K562 (cell line): ENCODE measurements around the gene PTH2. TPM values are rescaled to one million over a fixed set of nuclear protein-coding genes. Genes with fewer than 3 reads are reported as not detected.

Experiments used
- ATAC-seq: fragments of 200-7000 bp; cut with Tn5 transposase; 3 replicates; pipeline ENCODE4 v1.9.1; 2020; ENCODE audit warnings: moderate library complexity
- BruUV-seq: library from RNA; stranded (reverse); fragments of 400-500 nt; replicated peaks from 2 replicates; lab custom pipeline; 2021; lab: Mats Ljungman, UMichigan
- CTCF ChIA-PET: fragments of 300-600 bp; formaldehyde crosslinking; extraction: SDS; loops from one replicate; lab custom pipeline; 2021; ENCODE audit warnings: low intra/inter-chr PET ratio; lab: Yijun Ruan, JAX
- POLR2A ChIA-PET: fragments of 300-600, 350-650 bp; sonication (Branson Sonifier 250); formaldehyde crosslinking; extraction: SDS; loops from one replicate; lab custom pipeline; 2021; ENCODE audit warnings: antibody characterized with exemption, inconsistent platforms; lab: Yijun Ruan, JAX
- DNase-seq, 4 experiments: peaks; one replicate each; pipeline versions ENCODE4 v3.0.0 to v3.0.0-alpha.2; 2011 to 2018; ENCODE audit warnings: low spot score in 3 of 4, mixed read lengths in 3 of 4; ENCODE audit errors: extremely low read depth in 1 of 4
- FAIRE-seq: peaks from 2 replicates; lab custom pipeline; 2011; peaks lifted over from hg19 to GRCh38; lab: Jason Lieb, UNC
- H2AFZ ChIP-seq: 2 replicates; pipeline ENCODE4 v1.6.0; 2011; ENCODE audit warnings: low read depth, low read length, control low read depth, inconsistent platforms
- H3K27ac ChIP-seq: fragments of 200-600 bp; 3 replicates; pipeline ENCODE4 v1.8.0; 2011; ENCODE audit warnings: low read depth, mild to moderate bottlenecking, control low read depth, inconsistent platforms, low read length, moderate library complexity, mixed read lengths; ENCODE audit errors: extremely low read depth
- H3K27me3 ChIP-seq, 2 experiments: fragments of 300-600 bp in 1 of 2; 2 replicates in 1 of 2; 3 replicates in 1 of 2; pipeline versions ENCODE4 v1.6.0 to v1.8.0; 2011; ENCODE audit warnings: inconsistent platforms in 2 of 2, low read length in 2 of 2, mild to moderate bottlenecking in 1 of 2, mixed read lengths in 1 of 2, moderate library complexity in 1 of 2; ENCODE audit not compliant: control insufficient read depth in 2 of 2, insufficient read depth in 2 of 2
- H3K36me3 ChIP-seq: fragments of 300-600 bp; 3 replicates; pipeline ENCODE4 v1.8.0; 2011; ENCODE audit warnings: mild to moderate bottlenecking, low read length, inconsistent platforms; ENCODE audit not compliant: control insufficient read depth, insufficient read depth
- H3K4me1 ChIP-seq, 2 experiments: fragments of 200-600 bp in 1 of 2; replicated peaks in 1 of 2; 2 replicates in 1 of 2; 3 replicates in 1 of 2; pipeline versions ENCODE4 v1.5.1 to v1.8.0; 2011; ENCODE audit warnings: inconsistent platforms in 2 of 2, low read length in 2 of 2, mild to moderate bottlenecking in 1 of 2, mixed read lengths in 1 of 2, moderate library complexity in 1 of 2; ENCODE audit not compliant: control insufficient read depth in 2 of 2, insufficient read depth in 2 of 2
- H3K4me2 ChIP-seq: 2 replicates; pipeline ENCODE4 v1.6.1; 2011; ENCODE audit warnings: low read length, control low read depth, inconsistent platforms, mixed read lengths; ENCODE audit not compliant: insufficient read depth
- H3K4me3 ChIP-seq: fragments of 200-600 bp; sonication (generic), shearing (Covaris generic); 2 replicates; pipeline ENCODE4 v1.5.1; 2016; ENCODE audit warnings: control low read depth, inconsistent platforms
- H3K79me2 ChIP-seq: fragments of 200-600 bp; 3 replicates; pipeline ENCODE4 v1.8.0; 2011; ENCODE audit warnings: low read length, inconsistent platforms; ENCODE audit not compliant: control insufficient read depth, insufficient read depth
- H3K9ac ChIP-seq, 2 experiments: 2 replicates each; pipeline versions ENCODE4 v1.6.0 to v1.6.1; 2011; ENCODE audit warnings: low read depth in 2 of 2, low read length in 2 of 2, control low read depth in 1 of 2, inconsistent platforms in 1 of 2, mild to moderate bottlenecking in 1 of 2, mixed read lengths in 1 of 2; ENCODE audit not compliant: insufficient read depth in 1 of 2
- H3K9me1 ChIP-seq: one replicate; pipeline ENCODE4 v1.6.0; 2011; ENCODE audit warnings: inconsistent platforms, mild to moderate bottlenecking, low read length, moderate library complexity; ENCODE audit not compliant: control insufficient read depth, insufficient read depth
- H3K9me3 ChIP-seq: replicated peaks from 2 replicates; pipeline ENCODE4 v1.5.1; 2011; ENCODE audit warnings: low read depth, low read length, inconsistent platforms; ENCODE audit not compliant: control insufficient read depth, insufficient read depth
- H4K20me1 ChIP-seq: replicated peaks from 2 replicates; pipeline ENCODE4 v1.6.1; 2011; ENCODE audit warnings: low read length, inconsistent platforms, mixed read lengths; ENCODE audit not compliant: control insufficient read depth, insufficient read depth
- ARID2 ChIP-seq: fragments of 450-650 bp; IDR thresholded peaks from 2 replicates; pipeline ENCODE4 v1.6.1; 2017; ENCODE audit warnings: antibody characterized with exemption, mild to moderate bottlenecking
- HDAC8 ChIP-seq: fragments of 450-650 bp; IDR thresholded peaks from 2 replicates; pipeline ENCODE4 v1.6.1; 2016; ENCODE audit warnings: mild to moderate bottlenecking, missing genetic modification characterization, moderate library complexity, missing compliant biosample characterization
- HMGN3 ChIP-seq: IDR thresholded peaks from 2 replicates; pipeline ENCODE4 v1.6.1; 2011; ENCODE audit warnings: borderline replicate concordance, low read depth, mild to moderate bottlenecking, mixed read lengths, low read length; ENCODE audit not compliant: insufficient read length; ENCODE audit errors: extremely low read depth
- ILF3 ChIP-seq: fragments of 450-650 bp; IDR thresholded peaks from 2 replicates; pipeline ENCODE4 v1.6.1; 2018; ENCODE audit warnings: antibody characterized with exemption, mild to moderate bottlenecking, moderate library complexity, borderline replicate concordance
- OTX1 ChIP-seq: fragments of 450-650 bp; formaldehyde crosslinking; IDR thresholded peaks from 2 replicates; pipeline ENCODE4 v1.4.0; 2022; ENCODE audit warnings: mild to moderate bottlenecking
- PHB ChIP-seq: fragments of 250-450 bp; sonication (Bioruptor Pico); IDR thresholded peaks from 2 replicates; pipeline ENCODE4 v1.5.0; 2021
- SOX6 ChIP-seq: fragments of 450-650 bp; IDR thresholded peaks from 2 replicates; pipeline ENCODE4 v1.6.1; 2014; ENCODE audit warnings: mild to moderate bottlenecking
- ZC3H4 ChIP-seq: sonication (generic); formaldehyde crosslinking; IDR thresholded peaks from 2 replicates; pipeline ENCODE4 v1.9.0; 2021; ENCODE audit warnings: missing genetic modification reagents, borderline replicate concordance
- ZFPM2 ChIP-seq: fragments of 250-450 bp; sonication (Bioruptor Pico); IDR thresholded peaks from 2 replicates; pipeline ENCODE4 v1.5.1; 2022; ENCODE audit warnings: mild to moderate bottlenecking
- ZNF316 ChIP-seq: fragments of 450-650 bp; IDR thresholded peaks from 2 replicates; pipeline ENCODE4 v1.6.1; 2016
- whole genome bisulfite sequencing: fragments of 100-300 bp; shearing (Covaris generic); methylation state at CpG from one replicate; pipeline ENCODE4 v1.1.6; 2016; ENCODE audit warnings: low coverage, mixed read lengths; ENCODE audit not compliant: insufficient coverage; ENCODE audit errors: missing lambda C conversion rate; 5-methylcytosine and 5-hydroxymethylcytosine counted together
- in situ Hi-C: fragments of 300-500 bp; cut with MboI; formaldehyde crosslinking; loops from 4 replicates; pipeline ENCODE4 v1.15.0; 2018; ENCODE audit warnings: inconsistent platforms, mixed read lengths
- intact Hi-C: fragments of 100-400 bp; cut with micrococcal nuclease; formaldehyde crosslinking; loops from 2 replicates; pipeline ENCODE4 v1.14.2; 2022
- polyA plus RNA-seq, 8 experiments: library from polyadenylated mRNA; depleted of rRNA in 4 of 8; stranded (reverse) in 5 of 8; unstranded in 3 of 8; fragments of >200 nt; fragmentation: Nextera tagmentation in 2 of 8; fragmentation: Illumina TruSeq in 1 of 8; extraction: Ambion mirVana in 2 of 8; extraction: Trizol in 1 of 8; gene quantifications; 2 replicates each; pipeline versions ENCODE4 v1.2.1 to v1.2.3, GENCODE V29; 2011 to 2014; ENCODE audit warnings: inconsistent platforms in 1 of 8, missing spikeins in 1 of 8
- total RNA-seq, 7 experiments: library from RNA; depleted of rRNA in 6 of 7; stranded (reverse); fragments of >200 nt in 6 of 7; fragmentation: Illumina TruSeq in 2 of 7; extraction: Trizol in 2 of 7; gene quantifications; 2 replicates each; pipeline versions ENCODE4 v1.2.1 to v1.2.3, GENCODE V29; 2011 to 2021; ENCODE audit warnings: low replicate concordance in 1 of 7
- TF ChIP-seq, protein P1 (sequence below): fragments of 450-650 bp; IDR thresholded peaks from one replicate; pipeline ENCODE4 v1.6.1; 2018; ENCODE audit warnings: mild to moderate bottlenecking, moderate library complexity; ENCODE audit not compliant: partially characterized antibody
- TF ChIP-seq, protein P2 (sequence below): fragments of 450-650 bp; IDR thresholded peaks from 2 replicates; pipeline ENCODE4 v1.6.1; 2016; ENCODE audit warnings: mild to moderate bottlenecking, moderate library complexity

PTH2 gene
- total and polyA plus RNA-seq, 9 of the 15 experiments (the other 6 are each of a cell fraction or from before 2014, with no cell fraction given) = 1.3 TPM; not detected in 8

DNA sequence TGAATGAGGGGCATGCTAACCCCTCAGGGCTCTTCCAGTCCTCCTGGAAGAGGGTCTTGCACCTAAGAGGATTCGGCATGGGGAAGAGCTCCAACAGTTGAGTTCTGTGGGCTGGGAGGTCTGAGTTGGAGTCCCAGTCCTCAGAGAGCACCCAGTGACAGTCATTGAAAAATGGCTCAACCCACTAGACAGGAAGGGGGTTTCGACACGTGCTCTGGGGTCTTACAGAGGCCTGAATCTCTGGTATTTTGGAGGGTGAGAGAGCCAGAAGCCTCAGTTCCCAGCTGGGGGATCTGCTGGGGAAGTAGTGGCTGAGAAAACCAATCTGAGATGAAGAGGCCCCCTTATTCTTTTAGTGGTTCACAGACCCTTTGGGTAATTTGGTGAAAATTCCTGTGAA, 9.0 kb downstream of the PTH2 start:
- H3K27me3 ChIP-seq = no peaks in the 10 kb centered on the region
- TF ChIP-seq, protein P1, sequence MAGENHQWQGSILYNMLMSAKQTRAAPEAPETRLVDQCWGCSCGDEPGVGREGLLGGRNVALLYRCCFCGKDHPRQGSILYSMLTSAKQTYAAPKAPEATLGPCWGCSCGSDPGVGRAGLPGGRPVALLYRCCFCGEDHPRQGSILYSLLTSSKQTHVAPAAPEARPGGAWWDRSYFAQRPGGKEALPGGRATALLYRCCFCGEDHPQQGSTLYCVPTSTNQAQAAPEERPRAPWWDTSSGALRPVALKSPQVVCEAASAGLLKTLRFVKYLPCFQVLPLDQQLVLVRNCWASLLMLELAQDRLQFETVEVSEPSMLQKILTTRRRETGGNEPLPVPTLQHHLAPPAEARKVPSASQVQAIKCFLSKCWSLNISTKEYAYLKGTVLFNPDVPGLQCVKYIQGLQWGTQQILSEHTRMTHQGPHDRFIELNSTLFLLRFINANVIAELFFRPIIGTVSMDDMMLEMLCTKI = no peak
- TF ChIP-seq HMGN3 (no peak), HDAC8 (tag) (no peak), PHB (CRISPR knock-in tag) (no peak), SOX6 (no peak), ZFPM2 (CRISPR knock-in tag) (no peak), ARID2 (no peak), ZNF316 (no peak), ZC3H4 (no peak), OTX1 (CRISPR knock-in tag) (no peak), ILF3 (no peak)
- TF ChIP-seq, protein P2, sequence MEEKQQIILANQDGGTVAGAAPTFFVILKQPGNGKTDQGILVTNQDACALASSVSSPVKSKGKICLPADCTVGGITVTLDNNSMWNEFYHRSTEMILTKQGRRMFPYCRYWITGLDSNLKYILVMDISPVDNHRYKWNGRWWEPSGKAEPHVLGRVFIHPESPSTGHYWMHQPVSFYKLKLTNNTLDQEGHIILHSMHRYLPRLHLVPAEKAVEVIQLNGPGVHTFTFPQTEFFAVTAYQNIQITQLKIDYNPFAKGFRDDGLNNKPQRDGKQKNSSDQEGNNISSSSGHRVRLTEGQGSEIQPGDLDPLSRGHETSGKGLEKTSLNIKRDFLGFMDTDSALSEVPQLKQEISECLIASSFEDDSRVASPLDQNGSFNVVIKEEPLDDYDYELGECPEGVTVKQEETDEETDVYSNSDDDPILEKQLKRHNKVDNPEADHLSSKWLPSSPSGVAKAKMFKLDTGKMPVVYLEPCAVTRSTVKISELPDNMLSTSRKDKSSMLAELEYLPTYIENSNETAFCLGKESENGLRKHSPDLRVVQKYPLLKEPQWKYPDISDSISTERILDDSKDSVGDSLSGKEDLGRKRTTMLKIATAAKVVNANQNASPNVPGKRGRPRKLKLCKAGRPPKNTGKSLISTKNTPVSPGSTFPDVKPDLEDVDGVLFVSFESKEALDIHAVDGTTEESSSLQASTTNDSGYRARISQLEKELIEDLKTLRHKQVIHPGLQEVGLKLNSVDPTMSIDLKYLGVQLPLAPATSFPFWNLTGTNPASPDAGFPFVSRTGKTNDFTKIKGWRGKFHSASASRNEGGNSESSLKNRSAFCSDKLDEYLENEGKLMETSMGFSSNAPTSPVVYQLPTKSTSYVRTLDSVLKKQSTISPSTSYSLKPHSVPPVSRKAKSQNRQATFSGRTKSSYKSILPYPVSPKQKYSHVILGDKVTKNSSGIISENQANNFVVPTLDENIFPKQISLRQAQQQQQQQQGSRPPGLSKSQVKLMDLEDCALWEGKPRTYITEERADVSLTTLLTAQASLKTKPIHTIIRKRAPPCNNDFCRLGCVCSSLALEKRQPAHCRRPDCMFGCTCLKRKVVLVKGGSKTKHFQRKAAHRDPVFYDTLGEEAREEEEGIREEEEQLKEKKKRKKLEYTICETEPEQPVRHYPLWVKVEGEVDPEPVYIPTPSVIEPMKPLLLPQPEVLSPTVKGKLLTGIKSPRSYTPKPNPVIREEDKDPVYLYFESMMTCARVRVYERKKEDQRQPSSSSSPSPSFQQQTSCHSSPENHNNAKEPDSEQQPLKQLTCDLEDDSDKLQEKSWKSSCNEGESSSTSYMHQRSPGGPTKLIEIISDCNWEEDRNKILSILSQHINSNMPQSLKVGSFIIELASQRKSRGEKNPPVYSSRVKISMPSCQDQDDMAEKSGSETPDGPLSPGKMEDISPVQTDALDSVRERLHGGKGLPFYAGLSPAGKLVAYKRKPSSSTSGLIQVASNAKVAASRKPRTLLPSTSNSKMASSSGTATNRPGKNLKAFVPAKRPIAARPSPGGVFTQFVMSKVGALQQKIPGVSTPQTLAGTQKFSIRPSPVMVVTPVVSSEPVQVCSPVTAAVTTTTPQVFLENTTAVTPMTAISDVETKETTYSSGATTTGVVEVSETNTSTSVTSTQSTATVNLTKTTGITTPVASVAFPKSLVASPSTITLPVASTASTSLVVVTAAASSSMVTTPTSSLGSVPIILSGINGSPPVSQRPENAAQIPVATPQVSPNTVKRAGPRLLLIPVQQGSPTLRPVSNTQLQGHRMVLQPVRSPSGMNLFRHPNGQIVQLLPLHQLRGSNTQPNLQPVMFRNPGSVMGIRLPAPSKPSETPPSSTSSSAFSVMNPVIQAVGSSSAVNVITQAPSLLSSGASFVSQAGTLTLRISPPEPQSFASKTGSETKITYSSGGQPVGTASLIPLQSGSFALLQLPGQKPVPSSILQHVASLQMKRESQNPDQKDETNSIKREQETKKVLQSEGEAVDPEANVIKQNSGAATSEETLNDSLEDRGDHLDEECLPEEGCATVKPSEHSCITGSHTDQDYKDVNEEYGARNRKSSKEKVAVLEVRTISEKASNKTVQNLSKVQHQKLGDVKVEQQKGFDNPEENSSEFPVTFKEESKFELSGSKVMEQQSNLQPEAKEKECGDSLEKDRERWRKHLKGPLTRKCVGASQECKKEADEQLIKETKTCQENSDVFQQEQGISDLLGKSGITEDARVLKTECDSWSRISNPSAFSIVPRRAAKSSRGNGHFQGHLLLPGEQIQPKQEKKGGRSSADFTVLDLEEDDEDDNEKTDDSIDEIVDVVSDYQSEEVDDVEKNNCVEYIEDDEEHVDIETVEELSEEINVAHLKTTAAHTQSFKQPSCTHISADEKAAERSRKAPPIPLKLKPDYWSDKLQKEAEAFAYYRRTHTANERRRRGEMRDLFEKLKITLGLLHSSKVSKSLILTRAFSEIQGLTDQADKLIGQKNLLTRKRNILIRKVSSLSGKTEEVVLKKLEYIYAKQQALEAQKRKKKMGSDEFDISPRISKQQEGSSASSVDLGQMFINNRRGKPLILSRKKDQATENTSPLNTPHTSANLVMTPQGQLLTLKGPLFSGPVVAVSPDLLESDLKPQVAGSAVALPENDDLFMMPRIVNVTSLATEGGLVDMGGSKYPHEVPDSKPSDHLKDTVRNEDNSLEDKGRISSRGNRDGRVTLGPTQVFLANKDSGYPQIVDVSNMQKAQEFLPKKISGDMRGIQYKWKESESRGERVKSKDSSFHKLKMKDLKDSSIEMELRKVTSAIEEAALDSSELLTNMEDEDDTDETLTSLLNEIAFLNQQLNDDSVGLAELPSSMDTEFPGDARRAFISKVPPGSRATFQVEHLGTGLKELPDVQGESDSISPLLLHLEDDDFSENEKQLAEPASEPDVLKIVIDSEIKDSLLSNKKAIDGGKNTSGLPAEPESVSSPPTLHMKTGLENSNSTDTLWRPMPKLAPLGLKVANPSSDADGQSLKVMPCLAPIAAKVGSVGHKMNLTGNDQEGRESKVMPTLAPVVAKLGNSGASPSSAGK = no peak

More for the DNA sequence above, 9.0 kb downstream of the PTH2 start:
- DNase-seq (no peak), FAIRE-seq (no peak), ATAC-seq (no peak)
- Histone ChIP-seq H3K9me1 (no peaks in the 10 kb centered on the region), H4K20me1 (no peaks in the 10 kb centered on the region), H3K27ac (no peak overlapping the region), H3K9me3 (no peaks in the 10 kb centered on the region), H3K4me1 (peaks cover 22 to 40% of the 10 kb centered on the region in 2 experiments), H3K4me3 (no peak overlapping the region), H3K79me2 (no peaks in the 10 kb centered on the region), H2AFZ (no peak overlapping the region), H3K9ac (peak overlapping the region in 1 of 2 experiments; percentile 70; a peak in 2 of 4 replicates), H3K4me2 (no peak overlapping the region), H3K36me3 (no peaks in the 10 kb centered on the region)
- intact Hi-C loops (no loop called here), in situ Hi-C loops (no loop called here)
- POLR2A ChIA-PET = interaction anchor here (1.0 to 1.4 kb wide), 2 partner anchors 10 to 264 kb away, joined by 3 to 6 read pairs; partner anchors contain the start of gene PTH2
- BruUV-seq = no TSS peak
- WGBS = 50% methylated on average over 2 of the region's 3 CpGs
- CTCF ChIA-PET = no interaction called here
